ENCODE data around the gene HMCES.
"Not testable (repeated sequence)": the region's sequence is repeated elsewhere in the genome, so short reads cannot be mapped to it uniquely, and the experiment has no call there.

The HMCES gene

DNA sequence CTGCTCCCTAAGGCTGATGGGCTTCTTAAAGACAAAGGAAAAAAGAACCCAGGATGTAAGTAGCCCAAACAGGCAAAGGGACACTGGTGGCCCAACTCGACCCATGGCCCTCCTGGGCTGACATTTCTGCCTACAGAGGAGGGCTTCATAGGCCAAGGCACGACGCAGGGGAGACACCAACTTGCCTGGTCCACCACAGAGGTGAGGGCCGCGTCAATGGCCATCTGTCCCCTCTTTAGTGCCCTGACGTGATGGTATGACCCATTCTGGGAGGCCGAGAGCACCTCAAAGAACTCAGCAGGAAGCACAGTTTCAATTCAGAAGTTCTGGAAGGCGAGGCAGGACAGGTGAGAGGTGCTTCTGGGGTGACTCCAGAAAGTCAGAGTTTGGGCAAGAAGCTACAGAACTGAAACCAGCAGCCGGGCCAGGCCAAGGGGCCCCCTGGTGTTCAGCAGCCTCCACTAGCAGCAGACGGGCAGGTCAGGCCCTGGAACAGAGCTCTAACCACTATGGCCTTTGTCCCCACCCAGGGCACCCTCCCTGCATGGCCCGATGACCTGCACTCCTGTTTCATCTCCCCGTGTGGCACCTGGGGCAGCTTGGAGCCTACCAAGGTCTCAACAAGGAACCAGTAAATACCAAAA, 45.1 kb downstream of the HMCES start:
- no peak for DNase-seq

DNA sequence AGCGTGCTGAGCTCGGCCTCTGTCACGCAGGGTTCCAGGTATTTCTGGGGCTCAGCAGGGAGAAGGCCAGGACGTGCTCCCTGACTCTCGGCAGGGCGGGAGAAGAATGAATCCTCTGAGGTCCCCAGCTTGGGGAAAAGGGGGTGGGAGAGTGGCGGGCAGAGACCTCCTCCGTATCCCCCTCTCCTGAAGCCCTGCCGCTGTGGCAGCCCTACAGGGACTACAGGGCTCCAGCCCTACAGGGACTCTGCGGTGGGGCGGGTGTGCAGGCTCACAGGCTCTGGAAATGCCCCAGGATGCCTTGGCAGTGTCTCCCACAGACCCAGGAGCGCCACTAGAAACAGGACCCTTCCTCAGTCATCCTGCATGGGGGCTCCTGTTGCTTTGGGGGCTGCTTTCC, 46.2 kb downstream of the HMCES start:
- no peak for DNase-seq

GRCh38 chr3:129325383-129325782, 46.7 kb downstream of the HMCES start:
- DNase-seq = no peak

- no peak for DNase-seq
Observed at GRCh38 chr3:129326138-129326537, 47.5 kb downstream of the HMCES start.

- no peak for DNase-seq
Observed at GRCh38 chr3:129326595-129326994, 47.9 kb downstream of the HMCES start.

GRCh38 chr3:129327510-129327909, 48.8 kb downstream of the HMCES start:
- DNase-seq = no peak

DNA sequence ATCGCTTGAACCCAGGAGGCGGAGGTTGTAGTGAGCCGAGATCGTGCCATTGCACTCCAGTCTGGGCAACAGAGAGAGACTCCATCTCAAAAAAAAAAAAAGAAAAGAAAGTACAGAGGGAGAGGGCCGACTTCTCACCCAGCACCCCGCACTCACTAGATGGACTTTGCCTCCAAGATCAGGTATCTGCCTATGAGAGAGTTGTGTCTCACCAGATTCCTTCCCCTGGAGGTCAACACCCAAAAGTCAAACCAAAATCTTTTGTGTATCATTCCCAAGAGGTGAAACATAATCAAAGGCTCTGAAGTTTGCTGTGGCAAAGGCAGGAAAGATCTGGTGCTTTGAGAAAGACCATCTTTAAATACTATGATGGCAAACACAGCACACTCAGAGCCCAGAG, 51.2 kb downstream of the HMCES start:
- DNase-seq = no peak

- no peak for DNase-seq
Observed at GRCh38 chr3:129330409-129330808, 51.7 kb downstream of the HMCES start.

DNA sequence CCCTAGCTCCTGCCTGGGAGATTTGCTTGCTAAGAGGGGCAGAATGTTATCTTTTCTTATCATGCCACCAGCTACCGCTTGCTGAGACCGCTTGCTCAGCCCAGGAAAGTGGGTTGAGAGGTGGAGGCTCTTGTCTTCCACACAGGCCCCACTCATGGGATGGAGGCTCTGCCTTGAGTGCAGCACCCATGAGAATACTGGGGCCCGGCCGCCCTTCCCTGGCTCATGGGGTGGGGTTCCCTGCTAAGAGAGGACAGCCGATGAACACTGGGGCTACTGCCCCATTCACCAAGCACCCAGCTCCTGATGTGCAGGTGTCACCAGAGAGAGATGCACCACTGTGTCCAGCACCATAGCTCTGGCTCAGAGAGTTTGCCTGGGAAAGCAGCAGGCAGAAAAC, 55.2 kb downstream of the HMCES start:
- DNase-seq = no peak

DNA sequence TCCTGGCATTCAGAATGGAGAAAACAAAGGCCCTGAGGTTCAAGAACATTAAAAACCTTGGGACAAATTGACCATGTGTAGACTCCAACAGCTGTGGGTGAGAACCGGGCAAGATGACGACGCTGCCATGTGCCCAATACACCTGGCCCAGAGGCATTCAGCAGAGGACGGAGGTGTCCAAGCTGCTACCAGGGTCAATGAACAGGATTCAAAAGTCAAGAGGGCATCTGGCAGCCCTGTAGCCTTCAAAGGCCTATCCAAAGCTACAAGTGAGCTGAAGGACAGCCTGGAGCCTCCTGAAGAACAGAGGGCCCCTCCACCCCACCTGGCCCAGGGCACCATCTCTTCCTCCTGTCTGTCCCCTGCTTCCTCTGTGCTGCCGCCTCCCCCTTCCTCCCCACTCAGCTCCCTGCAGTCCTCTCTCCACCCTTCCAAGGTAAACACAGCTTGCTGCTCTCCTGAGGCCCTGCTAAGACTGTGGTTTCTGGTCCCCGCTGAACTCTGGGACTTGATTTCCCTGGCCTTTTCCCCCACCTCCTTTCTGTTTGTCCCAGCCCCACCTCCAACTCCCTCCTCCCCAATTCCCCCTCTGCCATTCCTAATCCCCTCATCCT, 57.5 kb downstream of the HMCES start:
- DNase-seq = no peak

- DNase-seq = not testable (repeated sequence)
Observed at GRCh38 chr3:129337719-129338118, 59.0 kb downstream of the HMCES start.

DNA sequence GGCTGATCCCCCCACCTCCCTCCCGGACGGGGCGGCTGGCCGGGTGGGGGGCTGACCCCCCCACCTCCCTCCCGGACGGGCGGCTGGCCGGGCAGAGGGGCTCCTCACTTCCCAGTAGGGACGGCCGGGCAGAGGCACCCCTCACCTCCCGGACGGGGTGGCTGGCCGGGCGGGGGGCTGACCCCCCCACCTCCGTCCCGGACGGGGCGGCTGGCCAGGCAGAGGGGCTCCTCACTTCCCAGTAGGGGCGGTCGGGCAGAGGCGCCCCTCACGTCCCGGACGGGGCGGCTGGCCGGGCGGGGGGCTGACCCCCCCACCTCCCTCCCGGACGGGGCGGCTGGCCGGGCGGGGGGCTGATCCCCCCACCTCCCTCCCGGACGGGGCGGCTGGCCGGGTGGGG, 60.5 kb downstream of the HMCES start:
- DNase-seq = not testable (repeated sequence)

GRCh38 chr3:129339833-129340232, 61.2 kb downstream of the HMCES start:
- DNase-seq = not testable (repeated sequence)

- no peak for DNase-seq
Observed at GRCh38 chr3:129341331-129342141, 62.9 kb downstream of the HMCES start.

DNA sequence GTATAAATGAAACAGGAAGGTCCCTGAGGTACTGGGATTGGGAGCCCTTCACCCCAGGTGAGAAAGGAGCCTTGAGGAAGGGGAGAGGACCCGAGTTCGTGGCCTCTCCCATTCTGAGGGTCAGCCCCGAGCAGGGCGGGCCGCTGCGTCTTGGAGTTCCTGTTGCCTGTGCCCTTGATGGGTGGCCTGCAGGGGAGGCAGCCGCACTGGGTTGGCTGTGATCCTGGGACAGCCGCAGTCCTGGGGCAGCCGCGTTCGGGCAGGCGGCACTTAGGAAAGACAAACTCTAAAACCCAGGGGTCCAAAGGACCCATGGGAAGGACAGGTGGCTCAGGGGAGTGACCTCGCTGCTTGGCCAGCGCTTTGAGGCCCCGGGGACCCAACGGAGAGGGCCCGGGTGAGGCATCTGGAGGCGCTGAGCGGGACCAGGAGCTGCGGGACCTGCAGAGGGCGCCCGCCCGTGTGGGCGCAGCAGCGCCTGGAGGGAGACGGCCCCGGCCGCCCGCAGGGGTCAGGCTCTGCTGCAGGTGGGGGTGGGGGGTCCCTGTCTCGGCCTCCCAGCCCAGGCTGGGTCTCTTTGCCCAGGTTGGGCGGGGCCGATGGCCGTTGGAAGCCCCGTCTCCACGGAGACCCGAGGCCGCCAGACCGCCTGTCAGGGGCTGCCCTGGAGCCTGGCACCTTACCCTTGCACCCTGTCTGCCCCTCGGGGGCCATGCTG, 65.1 kb downstream of the HMCES start:
- DNase-seq = no peak

GRCh38 chr3:129344540-129345220, 66.0 kb downstream of the HMCES start:
- no peak for DNase-seq

DNA sequence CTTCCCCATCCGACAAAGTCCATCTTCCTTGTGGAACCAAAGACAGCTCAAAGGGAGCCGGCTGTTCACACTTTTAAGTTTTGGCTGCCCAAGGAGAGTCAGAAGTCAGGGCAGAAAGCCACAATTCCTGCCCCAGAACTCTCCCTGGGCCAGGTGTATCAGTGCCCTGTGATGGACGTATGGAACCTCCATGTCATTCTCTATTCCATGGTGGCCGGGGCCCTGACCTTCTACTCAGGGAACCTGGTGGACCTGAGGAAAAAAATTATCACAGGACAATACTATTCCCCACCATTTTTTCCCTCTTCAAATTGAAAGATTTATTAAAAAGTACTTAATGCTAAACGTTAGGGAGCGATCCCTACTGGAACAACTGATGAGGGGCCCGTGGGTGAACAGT, 66.6 kb downstream of the HMCES start:
- DNase-seq = no peak

GRCh38 chr3:129345971-129346370, 67.3 kb downstream of the HMCES start:
- DNase-seq = no peak

DNA sequence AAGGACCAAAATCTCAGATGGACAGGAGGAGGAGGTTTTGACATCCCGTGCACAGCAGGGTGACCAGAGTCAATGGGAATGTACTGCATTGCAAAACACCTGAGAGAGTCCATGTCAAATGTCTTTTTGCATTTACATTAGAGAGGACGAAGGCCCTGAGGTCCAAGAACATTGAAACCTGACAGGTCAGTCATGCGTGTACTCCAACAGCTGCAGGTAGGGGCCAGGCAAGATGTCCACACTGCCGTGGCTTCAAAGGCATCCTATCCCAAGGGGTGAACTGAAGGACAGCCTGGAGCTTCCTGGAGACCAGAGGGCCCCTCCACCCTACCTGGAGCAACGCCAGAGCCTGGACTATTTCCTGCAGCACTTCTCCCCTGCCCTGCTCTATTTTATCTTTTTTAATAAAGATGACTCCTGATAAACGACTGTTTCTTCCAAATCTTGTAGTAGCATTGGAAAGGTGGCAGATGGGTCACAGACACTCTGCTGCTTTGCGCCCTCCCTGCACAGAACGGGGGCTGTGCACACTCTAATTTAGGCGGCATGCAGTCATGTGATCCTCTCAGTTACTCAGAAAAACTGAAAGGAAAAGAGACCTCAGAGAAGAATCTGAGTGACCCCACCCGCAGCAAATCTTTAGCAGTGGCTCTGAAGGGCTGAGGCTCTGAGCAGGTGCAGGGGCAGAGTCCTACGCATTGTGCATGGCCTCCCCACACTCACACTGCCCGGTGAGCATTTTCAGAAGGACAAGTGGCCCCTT, 68.2 kb downstream of the HMCES start:
- DNase-seq = no peak

DNA sequence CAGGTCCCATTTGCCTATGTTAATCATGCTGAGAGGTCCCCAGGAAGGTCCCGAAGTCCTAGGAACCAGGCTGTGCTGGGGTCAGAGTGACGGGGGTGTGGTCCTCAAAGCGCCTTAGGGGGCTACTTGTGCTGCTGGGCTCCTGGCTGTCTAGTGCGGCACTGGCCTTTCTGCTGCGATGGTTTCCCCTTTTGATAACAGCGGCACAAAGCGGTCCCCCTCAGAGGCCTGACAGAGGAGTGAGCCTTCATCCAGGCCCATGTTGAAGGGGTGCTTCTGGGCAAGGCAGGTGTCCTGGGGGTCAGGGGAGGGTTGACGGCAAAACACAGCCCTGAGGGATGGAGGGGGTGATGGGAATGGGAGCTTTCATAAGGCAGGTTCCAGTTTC, 68.8 kb downstream of the HMCES start:
- DNase-seq = no peak

GRCh38 chr3:129348734-129349133, 70.1 kb downstream of the HMCES start:
- DNase-seq = no peak

- DNase-seq = not testable (repeated sequence)
Observed at GRCh38 chr3:129349169-129349568, 70.5 kb downstream of the HMCES start.

All from fibroblast of skin of right biceps (primary cell).